HG02884 (cell line): ENCODE results near the gene ARAP1.

Experiments
- ATAC-seq: cut with Tn5 transposase; IDR thresholded peaks from one replicate; pipeline ENCODE4 v1.9.1; 2021; ENCODE audit warnings: mild to moderate bottlenecking, moderate library complexity; ENCODE audit not compliant: unreplicated experiment

ARAP1 gene

GRCh38 chr11:72705442-72706365 is 46.5 kb downstream of the ARAP1 start:
- ATAC-seq = no peak

- no peak for ATAC-seq
Measured at GRCh38 chr11:72704783-72705265, 47.4 kb downstream of the ARAP1 start.

- no peak for ATAC-seq
Measured at GRCh38 chr11:72704028-72704782, 48.0 kb downstream of the ARAP1 start.

GRCh38 chr11:72703267-72704008 is 48.8 kb downstream of the ARAP1 start:
- no peak for ATAC-seq

- ATAC-seq = no peak
Measured at GRCh38 chr11:72702577-72703241, 49.5 kb downstream of the ARAP1 start.

GRCh38 chr11:72702096-72702495 is 50.1 kb downstream of the ARAP1 start:
- no peak for ATAC-seq

GRCh38 chr11:72701466-72701865 is 50.7 kb downstream of the ARAP1 start:
- no peak for ATAC-seq

- ATAC-seq = no peak
Measured at GRCh38 chr11:72700146-72700545, 52.1 kb downstream of the ARAP1 start.

- no peak for ATAC-seq
Measured at GRCh38 chr11:72697814-72698213, 54.4 kb downstream of the ARAP1 start.

- no peak for ATAC-seq
Measured at GRCh38 chr11:72696866-72697700, 55.1 kb downstream of the ARAP1 start.

- no peak for ATAC-seq
Measured at GRCh38 chr11:72695354-72695753, 56.9 kb downstream of the ARAP1 start.

- no peak for ATAC-seq
Measured at GRCh38 chr11:72693271-72693968, 58.8 kb downstream of the ARAP1 start.

- no peak for ATAC-seq
Measured at GRCh38 chr11:72692498-72693237, 59.5 kb downstream of the ARAP1 start.

- no peak for ATAC-seq
Measured at GRCh38 chr11:72690166-72690565, 62.0 kb downstream of the ARAP1 start.

GRCh38 chr11:72688929-72689328 is 63.3 kb downstream of the ARAP1 start:
- ATAC-seq = no peak

- ATAC-seq = no peak
Measured at GRCh38 chr11:72688486-72688885, 63.7 kb downstream of the ARAP1 start.

GRCh38 chr11:72687326-72687725 is 64.9 kb downstream of the ARAP1 start:
- no peak for ATAC-seq

- no peak for ATAC-seq
Measured at GRCh38 chr11:72686639-72687220, 65.5 kb downstream of the ARAP1 start.
